ENCODE measurements around the gene SPECC1L.

GRCh38 chr22:24429411-24430365 lies 159.1 kb downstream of the SPECC1L start:
- TF ChIP-seq CTCF (IDR thresholded peaks at IDR 0.05) (no peak), EP300 (IDR thresholded peaks at IDR 0.05) (no peak)
